Stimulated activated CD8-positive, alpha-beta memory T cell treated with anti-CD3 and anti-CD28 coated beads, Interleukin-2, amount 100 ng/mL, for 1 hour (primary cell): ENCODE results near the gene SNED1.

ENCODE experiments used
- DNase-seq, 2 donors: peaks; one replicate each; pipeline ENCODE4 v3.0.0-alpha.2; 2020; ENCODE audit warnings: low read depth in 2 of 2

The SNED1 gene

GRCh38 chr2:241029599-241030332, 31.3 kb downstream of the SNED1 start:
- no peak for DNase-seq

- DNase-seq, result no peak
Observed at GRCh38 chr2:241030333-241030680, 31.9 kb downstream of the SNED1 start.

GRCh38 chr2:241030883-241031282, 32.5 kb downstream of the SNED1 start:
- DNase-seq, result no peak

GRCh38 chr2:241031436-241032165, 33.2 kb downstream of the SNED1 start:
- DNase-seq, result no peak

- DNase-seq, result no peak
Observed at GRCh38 chr2:241033336-241033987, 35.0 kb downstream of the SNED1 start.

GRCh38 chr2:241033994-241034393, 35.6 kb downstream of the SNED1 start:
- DNase-seq, result no peak

- no peak for DNase-seq
Observed at GRCh38 chr2:241034490-241035141, 36.2 kb downstream of the SNED1 start.

- DNase-seq, result peak; percentile 14 to 17
Observed at GRCh38 chr2:241035142-241035817, 36.9 kb downstream of the SNED1 start.

- DNase-seq, result peak; percentile 23 to 28
Observed at GRCh38 chr2:241035818-241036396, 37.5 kb downstream of the SNED1 start.

GRCh38 chr2:241036397-241036963, 38.1 kb downstream of the SNED1 start:
- DNase-seq, result peak; percentile 9 to 33

- no peak for DNase-seq
Observed at GRCh38 chr2:241036964-241037421, 38.6 kb downstream of the SNED1 start.

GRCh38 chr2:241037498-241037897, 39.1 kb downstream of the SNED1 start:
- DNase-seq, result no peak

GRCh38 chr2:241038374-241039180, 40.2 kb downstream of the SNED1 start:
- DNase-seq, result no peak

GRCh38 chr2:241039416-241039815, 41.0 kb downstream of the SNED1 start:
- no peak for DNase-seq

- DNase-seq, result no peak
Observed at GRCh38 chr2:241040081-241040803, 41.8 kb downstream of the SNED1 start.

GRCh38 chr2:241041589-241042158, 43.3 kb downstream of the SNED1 start:
- DNase-seq, result no peak

- DNase-seq, result no peak
Observed at GRCh38 chr2:241043581-241043980, 45.2 kb downstream of the SNED1 start.

GRCh38 chr2:241047253-241048010, 49.0 kb downstream of the SNED1 start:
- DNase-seq, result no peak
